SK-N-SH (cell line): ENCODE results near the gene ESYT1. TPM values are rescaled to one million over a fixed set of nuclear protein-coding genes. Genes with fewer than 3 reads are reported as not detected.

Experiments
- CTCF ChIA-PET: fragments of 300-600, 350-600 bp; formaldehyde crosslinking; extraction: SDS; loops from one replicate; lab custom pipeline; 2021; lab: Yijun Ruan, JAX
- POLR2A ChIA-PET: fragments of 350-600 bp; sonication (Branson Sonifier 250); formaldehyde crosslinking; extraction: SDS; loops from one replicate; lab custom pipeline; 2020; ENCODE audit warnings: antibody characterized with exemption, inconsistent platforms; lab: Yijun Ruan, JAX
- DNase-seq: peaks from one replicate; pipeline ENCODE4 v3.0.0; 2012
- H2AFZ ChIP-seq: fragments of 200-600 bp; sonication (generic); 2 replicates; pipeline ENCODE4 v1.8.1; 2016; ENCODE audit warnings: antibody characterized with exemption, mild to moderate bottlenecking, low read depth
- H3F3A ChIP-seq: fragments of 200-600 bp; sonication (generic); replicated peaks from 2 replicates; pipeline ENCODE3; 2016; ENCODE audit warnings: antibody characterized with exemption, mild to moderate bottlenecking; ENCODE audit not compliant: insufficient read depth
- H3K27ac ChIP-seq, 2 experiments: fragments of 200-500 bp in 1 of 2; fragments of 200-600 bp in 1 of 2; sonication (Bioruptor generic) in 1 of 2; sonication (generic), shearing (Covaris generic) in 1 of 2; 2 replicates each; pipeline versions ENCODE4 v1.5.1 to v1.6.1; 2014 to 2016; ENCODE audit warnings: low read depth in 2 of 2, inconsistent platforms in 1 of 2, low read length in 1 of 2, mild to moderate bottlenecking in 1 of 2, mixed read lengths in 1 of 2
- H3K27me3 ChIP-seq: fragments of 200-600 bp; sonication (generic), shearing (Covaris generic); 2 replicates; pipeline ENCODE4 v1.6.1; 2016; ENCODE audit warnings: mixed run types; ENCODE audit not compliant: insufficient read depth
- H3K36me3 ChIP-seq, 2 experiments: fragments of 200-500 bp in 1 of 2; fragments of 200-600 bp in 1 of 2; sonication (Bioruptor generic) in 1 of 2; sonication (generic) in 1 of 2; replicated peaks in 1 of 2; 2 replicates each; pipeline versions ENCODE3 to v1.5.1; 2014 to 2016; ENCODE audit warnings: low read length in 1 of 2, mild to moderate bottlenecking in 1 of 2; ENCODE audit not compliant: insufficient read depth in 2 of 2, control insufficient read depth in 1 of 2
- H3K4me1 ChIP-seq, 2 experiments: fragments of 200-500 bp in 1 of 2; fragments of 200-600 bp in 1 of 2; sonication (Bioruptor generic) in 1 of 2; sonication (generic), shearing (Covaris generic) in 1 of 2; 2 replicates each; pipeline versions ENCODE4 v1.5.1 to v1.6.1; 2014 to 2016; ENCODE audit warnings: low read depth in 1 of 2, low read length in 1 of 2, mixed run types in 1 of 2; ENCODE audit not compliant: insufficient read depth in 2 of 2, control insufficient read depth in 1 of 2
- H3K4me2 ChIP-seq: fragments of 200-600 bp; sonication (generic), shearing (Covaris generic); 2 replicates; pipeline ENCODE4 v1.6.1; 2017; ENCODE audit warnings: mixed run types
- H3K4me3 ChIP-seq, 2 experiments: fragments of 200-500 bp in 1 of 2; fragments of 200-600 bp in 1 of 2; sonication (Bioruptor generic) in 1 of 2; sonication (generic), shearing (Covaris generic) in 1 of 2; 2 replicates each; pipeline versions ENCODE4 v1.5.1 to v1.8.1; 2014 to 2016; ENCODE audit warnings: low read depth in 2 of 2, inconsistent platforms in 1 of 2, low read length in 1 of 2, mild to moderate bottlenecking in 1 of 2, mixed read lengths in 1 of 2, moderate library complexity in 1 of 2
- H3K79me2 ChIP-seq: fragments of 200-600 bp; sonication (generic); 2 replicates; pipeline ENCODE4 v1.8.1; 2017; ENCODE audit warnings: mild to moderate bottlenecking; ENCODE audit not compliant: insufficient read depth
- H3K9ac ChIP-seq: fragments of 200-600 bp; sonication (generic); 2 replicates; pipeline ENCODE4 v1.6.1; 2017; ENCODE audit warnings: mixed run types
- H3K9me2 ChIP-seq: fragments of 200-600 bp; sonication (generic); 2 replicates; pipeline ENCODE4 v1.6.1; 2017; ENCODE audit warnings: mixed run types
- H3K9me3 ChIP-seq: fragments of 200-600 bp; sonication (generic); 2 replicates; pipeline ENCODE4 v1.6.1; 2017; ENCODE audit warnings: mixed run types, mild to moderate bottlenecking, moderate library complexity
- H4K20me1 ChIP-seq: fragments of 200-600 bp; sonication (generic); 2 replicates; pipeline ENCODE4 v1.6.1; 2017; ENCODE audit warnings: mild to moderate bottlenecking, mixed run types; ENCODE audit not compliant: insufficient read depth
- CHD2 ChIP-seq: fragments of 150-350 bp; IDR thresholded peaks from 2 replicates; pipeline ENCODE4 v1.6.1; 2018; ENCODE audit warnings: low read length; ENCODE audit not compliant: partially characterized antibody
- CTCF ChIP-seq: fragments of 200-600 bp; sonication (generic); IDR thresholded peaks from 2 replicates; pipeline ENCODE4 v1.6.1; 2017; ENCODE audit warnings: antibody characterized with exemption, mild to moderate bottlenecking, moderate library complexity
- ELF1 ChIP-seq: IDR thresholded peaks from 2 replicates; pipeline ENCODE4 v1.4.0; 2012
- EZH2phosphoT487 ChIP-seq: fragments of 200-600 bp; sonication (generic); IDR thresholded peaks from 2 replicates; pipeline ENCODE4 v1.6.1; 2017; ENCODE audit warnings: low read depth, mixed run types, mild to moderate bottlenecking, antibody characterized with exemption, moderate library complexity, borderline replicate concordance
- FOSL2 ChIP-seq: IDR thresholded peaks from 2 replicates; pipeline ENCODE4 v1.4.0; 2012; ENCODE audit warnings: low read depth, mild to moderate bottlenecking, moderate library complexity, borderline replicate concordance
- FOXJ3 ChIP-seq: sonication (generic); formaldehyde crosslinking; IDR thresholded peaks from 2 replicates; pipeline ENCODE4 v1.5.1; 2020; ENCODE audit warnings: mild to moderate bottlenecking, missing genetic modification reagents
- FOXM1 ChIP-seq: IDR thresholded peaks from 2 replicates; pipeline ENCODE4 v1.4.0; 2012; ENCODE audit warnings: low read depth, mild to moderate bottlenecking
- GABPA ChIP-seq: IDR thresholded peaks from 2 replicates; pipeline ENCODE4 v1.4.0; 2012; ENCODE audit warnings: low read depth, mild to moderate bottlenecking
- IRF3 ChIP-seq: fragments of 150-350 bp; IDR thresholded peaks from 2 replicates; pipeline ENCODE4 v1.6.1; 2016; ENCODE audit warnings: mild to moderate bottlenecking, low read depth, low read length
- JUND ChIP-seq: IDR thresholded peaks from 2 replicates; pipeline ENCODE4 v1.4.0; 2012
- MEF2A ChIP-seq: IDR thresholded peaks from 2 replicates; pipeline ENCODE4 v1.4.0; 2012; ENCODE audit warnings: low read depth, borderline replicate concordance
- POLR2AphosphoS5 ChIP-seq: IDR thresholded peaks from 2 replicates; pipeline ENCODE4 v1.6.1; 2012; ENCODE audit warnings: low read depth, low read length
- RAD21 ChIP-seq: IDR thresholded peaks from 2 replicates; pipeline ENCODE4 v1.6.1; 2012; ENCODE audit warnings: mild to moderate bottlenecking, low read length
- RFX5 ChIP-seq: IDR thresholded peaks from 2 replicates; pipeline ENCODE4 v1.6.1; 2012; ENCODE audit warnings: mild to moderate bottlenecking, improper control_type of control experiment, low read length
- SIN3A ChIP-seq: IDR thresholded peaks from 2 replicates; pipeline ENCODE4 v1.6.1; 2012; ENCODE audit warnings: low read depth, mild to moderate bottlenecking, low read length, moderate library complexity, borderline replicate concordance
- SMC3 ChIP-seq: IDR thresholded peaks from 2 replicates; pipeline ENCODE4 v1.6.1; 2012; ENCODE audit warnings: low read depth, low read length, improper control_type of control experiment
- TAF1 ChIP-seq: IDR thresholded peaks from 2 replicates; pipeline ENCODE4 v1.6.1; 2012; ENCODE audit warnings: low read depth, mild to moderate bottlenecking, low read length, moderate library complexity, borderline replicate concordance
- USF2 ChIP-seq: fragments of 150-350 bp; IDR thresholded peaks from 2 replicates; pipeline ENCODE4 v1.6.1; 2017; ENCODE audit warnings: antibody characterized with exemption, low read length, low read depth, borderline replicate concordance
- WGBS: methylation state at CpG from one replicate; pipeline ENCODE4 v1.1.6; 2017; ENCODE audit warnings: low lambda C conversion rate; 5-methylcytosine and 5-hydroxymethylcytosine counted together
- polyA plus RNA-seq, 3 experiments: library from polyadenylated mRNA; depleted of rRNA; stranded (reverse); fragments of >200 nt; gene quantifications; 2 replicates each; pipeline ENCODE4 v1.2.3, GENCODE V29; 2012
- TF ChIP-seq, protein P1 (sequence below): IDR thresholded peaks from 2 replicates; pipeline ENCODE4; 2012

Gene ESYT1
- polyA plus RNA-seq, 1 of the 3 experiments (the other 2 are of a cell fraction), result 132 TPM

- TF ChIP-seq CTCF, result peak; percentile 69
- peak; percentile 13; the same call in 1 of the 2 replicates for TF ChIP-seq SIN3A
- TF ChIP-seq RAD21, result peak; percentile 52
- peak; percentile 60 for TF ChIP-seq SMC3
- TF ChIP-seq EZH2phosphoT487, result no peak
- TF ChIP-seq TAF1, result peak; percentile 26; the same call in 1 of the 2 replicates
- no peak for TF ChIP-seq FOSL2
- TF ChIP-seq, all 33 proteins: peak for 5
- H3K79me2 ChIP-seq, result no peaks in the 10 kb centered on the region
- peaks cover 0 to 6% of the 10 kb centered on the region in 2 experiments; a peak in 1 of 4 replicates for H3K4me1 ChIP-seq
- H3K27ac ChIP-seq, result peak overlapping the region; percentile 36 to 55
- H4K20me1 ChIP-seq, result no peaks in the 10 kb centered on the region
- no peaks in the 10 kb centered on the region for H3K27me3 ChIP-seq
- WGBS, result 5% methylated on average over 25 of the region's 50 CpGs
- DNase-seq, result peak; percentile 94
- no peaks in the 10 kb centered on the region for H3K9me2 ChIP-seq
- H3K4me2 ChIP-seq, result peak overlapping the region; percentile 97
- peak overlapping the region; percentile 94 for H2AFZ ChIP-seq
- ChIA-PET CTCF (interaction anchor here (0.8 to 3.4 kb wide), 20 partner anchors 9 to 552 kb away, joined by 3 to 13 read pairs (median 5); partner anchors contain the start of genes ESYT1, SMARCC2 and ZC3H10), POLR2A (interaction anchor here (0.6 to 3.2 kb wide), 3 partner anchors 25 to 39 kb away, joined by 3 to 15 read pairs (median 3); partner anchors contain the start of genes PA2G4 and ZC3H10)
- H3K9me3 ChIP-seq, result no peaks in the 10 kb centered on the region
- H3K4me3 ChIP-seq, result peak overlapping the region; percentile 53 to 71
- peak overlapping the region; percentile 42; the same call in 1 of the 2 replicates for H3K9ac ChIP-seq
- no peaks in the 10 kb centered on the region for H3K36me3 ChIP-seq
- H3F3A ChIP-seq, result peaks cover 12% of the 10 kb centered on the region
Measured at GRCh38 chr12:56078931-56079722, 48.9 kb upstream of the ESYT1 start.

- WGBS, result 9% methylated on average over 52 of the region's 59 CpGs
- peak within 1 kb of the TSS; percentile 42; the same call in 1 of the 2 replicates for H3K9ac ChIP-seq
- peak within 1 kb of the TSS; percentile 94 for H2AFZ ChIP-seq
- peaks cover 12% of the 10 kb centered on the region for H3F3A ChIP-seq
- CTCF ChIA-PET, result interaction anchor here (0.8 to 3.4 kb wide), 21 partner anchors 10 to 551 kb away, joined by 3 to 13 read pairs (median 4); partner anchors contain the start of genes SMARCC2 and ZC3H10
- no peaks in the 10 kb centered on the region for H3K9me3 ChIP-seq
- peak; percentile 84 for DNase-seq
- peak within 1 kb of the TSS; percentile 97 for H3K4me2 ChIP-seq
- H4K20me1 ChIP-seq, result no peaks in the 10 kb centered on the region
- H3K27me3 ChIP-seq, result no peaks in the 10 kb centered on the region
- H3K9me2 ChIP-seq, result no peaks in the 10 kb centered on the region
- no peaks in the 10 kb centered on the region for H3K36me3 ChIP-seq
- peaks cover 0 to 6% of the 10 kb centered on the region in 2 experiments; a peak in 1 of 4 replicates for H3K4me1 ChIP-seq
- H3K4me3 ChIP-seq, result peak within 1 kb of the TSS; percentile 53 to 71
- H3K27ac ChIP-seq, result peak within 1 kb of the TSS; percentile 36 to 55
- no peaks in the 10 kb centered on the region for H3K79me2 ChIP-seq
- POLR2A ChIA-PET, result interaction anchor here (0.6 to 3.2 kb wide), 3 partner anchors 24 to 38 kb away, joined by 3 to 15 read pairs (median 3); partner anchors contain the start of genes PA2G4 and ZC3H10
- TF ChIP-seq, protein P1, sequence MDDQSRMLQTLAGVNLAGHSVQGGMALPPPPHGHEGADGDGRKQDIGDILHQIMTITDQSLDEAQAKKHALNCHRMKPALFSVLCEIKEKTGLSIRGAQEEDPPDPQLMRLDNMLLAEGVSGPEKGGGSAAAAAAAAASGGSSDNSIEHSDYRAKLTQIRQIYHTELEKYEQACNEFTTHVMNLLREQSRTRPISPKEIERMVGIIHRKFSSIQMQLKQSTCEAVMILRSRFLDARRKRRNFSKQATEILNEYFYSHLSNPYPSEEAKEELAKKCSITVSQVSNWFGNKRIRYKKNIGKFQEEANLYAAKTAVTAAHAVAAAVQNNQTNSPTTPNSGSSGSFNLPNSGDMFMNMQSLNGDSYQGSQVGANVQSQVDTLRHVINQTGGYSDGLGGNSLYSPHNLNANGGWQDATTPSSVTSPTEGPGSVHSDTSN, result no peak
- no peak for TF ChIP-seq RFX5
- no peak for TF ChIP-seq FOXM1
- no peak for TF ChIP-seq GABPA
- TF ChIP-seq MEF2A, result no peak
- TF ChIP-seq IRF3, result no peak
- TF ChIP-seq TAF1, result no peak
- no peak for TF ChIP-seq POLR2AphosphoS5
- no peak for TF ChIP-seq USF2
- TF ChIP-seq EZH2phosphoT487, result no peak
- TF ChIP-seq ELF1, result no peak
- TF ChIP-seq SMC3, result no peak
- no peak for TF ChIP-seq CHD2
- no peak; the same call in 1 of the 2 replicates for TF ChIP-seq JUND
- no peak for TF ChIP-seq FOXJ3 (CRISPR knock-in tag)
Measured at GRCh38 chr12:56079723-56080555, 48.1 kb upstream of the ESYT1 start, which contains the start of gene ERBB3. Gene ERBB3, plus strand, starts transcription at chr12:56080165. Its CDS starts 136 bp downstream, at chr12:56080301.
